ENCODE data around the gene OR2S2. TPM values are rescaled to one million over a fixed set of nuclear protein-coding genes. Genes with fewer than 3 reads are reported as not detected.

OR2S2 gene
- total and polyA plus RNA-seq, 2 of the 4 experiments (the other 2 are of a cell fraction): 0.46 to 0.90 TPM

DNA sequence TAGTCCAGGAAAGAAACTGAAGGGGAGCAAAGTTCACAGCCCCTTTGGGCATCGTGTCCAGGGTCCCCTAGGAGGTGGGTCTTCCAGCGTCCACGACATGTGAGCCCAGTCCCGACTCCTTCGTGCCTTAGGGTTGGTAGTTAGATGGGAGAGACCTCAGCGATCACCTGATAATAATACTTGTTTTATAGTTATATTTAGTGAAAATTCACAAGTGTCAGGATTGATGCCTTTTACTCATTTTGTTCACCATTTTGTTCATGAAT, 28.6 kb downstream of the OR2S2 start:
- Histone ChIP-seq H3K79me1 (ENCODE audit: low read depth in 1 of 2, low read length in 2 of 2) (no peaks in the 10 kb centered on the region), H2BK15ac (ENCODE audit: low read depth, low read length) (peak overlapping the region; percentile 89; the same call in 2 of the 3 replicates), H3K4me3 (ENCODE audit: insufficient read depth, low read depth, low read length) (no peak overlapping the region), H2BK5ac (ENCODE audit: low read depth, low read length, poor library complexity, severe bottlenecking) (no peak overlapping the region), H3K36me3 (ENCODE audit: control insufficient read depth, insufficient read depth, low read length) (no peaks in the 10 kb centered on the region), H3K9me3 (ENCODE audit: control insufficient read depth, insufficient read depth, low read length) (no peaks in the 10 kb centered on the region), H2AFZ (replicated peaks; ENCODE audit: low read length, poor library complexity) (peak overlapping the region; percentile 54), H2BK20ac (ENCODE audit: low read depth, low read length) (peak overlapping the region; percentile 92), H3K23ac (ENCODE audit: low read depth, low read length) (peak overlapping the region; percentile 48; the same call in 1 of the 2 replicates), H3K4ac (ENCODE audit: low read depth, low read length) (peak overlapping the region; percentile 69), H2BK120ac (ENCODE audit: low read depth, low read length) (peak overlapping the region; percentile 94), H4K20me1 (ENCODE audit: insufficient read depth, low read length) (no peaks in the 10 kb centered on the region), H4K8ac (ENCODE audit: low read depth in 2 of 2, low read length in 2 of 2) (peak overlapping the region; percentile 47 to 49; a peak in 2 of 4 replicates), H3K56ac (ENCODE audit: extremely low read depth, insufficient read depth, low read length) (no peak overlapping the region), H4K91ac (ENCODE audit: insufficient read depth, low read depth, low read length) (peak overlapping the region; percentile 90), H2AK9ac (replicated peaks; ENCODE audit: low read depth, low read length, poor library complexity) (no peak overlapping the region), H3K4me1 (ENCODE audit: control insufficient read depth, insufficient read depth, low read length) (peaks cover 11% of the 10 kb centered on the region), H3K18ac (ENCODE audit: low read depth, low read length) (0 out of 2 replicates have a peak overlapping the region, but pooled peaks have one; percentile 25), H3K4me2 (ENCODE audit: low read depth, low read length) (no peak overlapping the region), H3K9me1 (ENCODE audit: insufficient read depth, low read length) (peaks cover 20% of the 10 kb centered on the region), H3K9ac (ENCODE audit: low read depth, low read length) (no peak overlapping the region), H3K14ac (replicated peaks; ENCODE audit: low read depth, low read length) (peak overlapping the region; percentile 75; the same call in 1 of the 2 replicates), H3K27me3 (ENCODE audit: control insufficient read depth, insufficient read depth, low read length) (no peaks in the 10 kb centered on the region), H3K27ac (ENCODE audit: insufficient read depth, low read length) (no peak overlapping the region), H2AK5ac (ENCODE audit: low read depth, low read length) (peak overlapping the region; percentile 74; the same call in 1 of the 2 replicates), H4K5ac (ENCODE audit: low read depth, low read length) (no peak overlapping the region)
- in situ Hi-C loops (cut with MboI; ENCODE audit: low sequenced_read_pairs) (no loop called here), intact Hi-C loops (cut with micrococcal nuclease) (no loop called here), dilution Hi-C loops (cut with HindIII; ENCODE audit: low sequenced_read_pairs, unreplicated experiment) (no loop called here)
- TF ChIP-seq, protein P1, sequence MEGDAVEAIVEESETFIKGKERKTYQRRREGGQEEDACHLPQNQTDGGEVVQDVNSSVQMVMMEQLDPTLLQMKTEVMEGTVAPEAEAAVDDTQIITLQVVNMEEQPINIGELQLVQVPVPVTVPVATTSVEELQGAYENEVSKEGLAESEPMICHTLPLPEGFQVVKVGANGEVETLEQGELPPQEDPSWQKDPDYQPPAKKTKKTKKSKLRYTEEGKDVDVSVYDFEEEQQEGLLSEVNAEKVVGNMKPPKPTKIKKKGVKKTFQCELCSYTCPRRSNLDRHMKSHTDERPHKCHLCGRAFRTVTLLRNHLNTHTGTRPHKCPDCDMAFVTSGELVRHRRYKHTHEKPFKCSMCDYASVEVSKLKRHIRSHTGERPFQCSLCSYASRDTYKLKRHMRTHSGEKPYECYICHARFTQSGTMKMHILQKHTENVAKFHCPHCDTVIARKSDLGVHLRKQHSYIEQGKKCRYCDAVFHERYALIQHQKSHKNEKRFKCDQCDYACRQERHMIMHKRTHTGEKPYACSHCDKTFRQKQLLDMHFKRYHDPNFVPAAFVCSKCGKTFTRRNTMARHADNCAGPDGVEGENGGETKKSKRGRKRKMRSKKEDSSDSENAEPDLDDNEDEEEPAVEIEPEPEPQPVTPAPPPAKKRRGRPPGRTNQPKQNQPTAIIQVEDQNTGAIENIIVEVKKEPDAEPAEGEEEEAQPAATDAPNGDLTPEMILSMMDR (conservative IDR thresholded peaks at IDR 0.05; ENCODE audit: low read depth, low read length): no peak
- TF ChIP-seq CHD1 (IDR thresholded peaks at IDR 0.05; ENCODE audit: low read depth, low read length): no peak
- DNase-seq (no peak), ATAC-seq (ENCODE audit: low read depth) (no peak)
- no CpG with 5 or more reads among the region's 6 CpGs for WGBS, 2 experiments (ENCODE audit: extremely low coverage in 2 of 2, insufficient read length in 1 of 2)
- CTCF ChIA-PET: no interaction called here
- no TSS peak for BruUV-seq (replicated peaks)
- POLR2A ChIA-PET (ENCODE audit: unreplicated experiment): no interaction called here

Measured in IMR-90 (cell line).